ACHN (cell line): ENCODE data around the gene DGKD.

Experiments
- DNase-seq: peaks from one replicate; pipeline ENCODE4 v3.0.0-alpha.2; 2015
- in situ Hi-C: cut with HindIII; loops from 2 replicates; pipeline ENCODE4 v1.10.0; 2017; ENCODE audit warnings: low sequenced_read_pairs, low pct_ligation_motif_present, low pct_unique_long_range_greater_than_20kb

Gene DGKD

GRCh38 chr2:233447506-233448219 is 93.4 kb downstream of the DGKD start:
- in situ Hi-C loops: no loop called here

GRCh38 chr2:233448220-233448559 is 93.9 kb downstream of the DGKD start:
- in situ Hi-C loops: no loop called here
- peak; percentile 36 for DNase-seq

More at GRCh38 chr2:233447506-233448219, 93.4 kb downstream of the DGKD start:
- no peak for DNase-seq

- in situ Hi-C loops: no loop called here
- peak; percentile 41 for DNase-seq
Measured at GRCh38 chr2:233448575-233448974, 94.3 kb downstream of the DGKD start.

GRCh38 chr2:233449081-233449901 is 95.0 kb downstream of the DGKD start:
- in situ Hi-C loops: no loop called here
- DNase-seq: peak; percentile 34

GRCh38 chr2:233449921-233450863 is 95.9 kb downstream of the DGKD start:
- in situ Hi-C loops: no loop called here
- no peak for DNase-seq

- in situ Hi-C loops: no loop called here
- no peak for DNase-seq
Measured at GRCh38 chr2:233450864-233451575, 96.7 kb downstream of the DGKD start.

- no peak for DNase-seq
- in situ Hi-C loops: no loop called here
Measured at GRCh38 chr2:233451950-233452349, 97.7 kb downstream of the DGKD start.

- no peak for DNase-seq
- in situ Hi-C loops: no loop called here
Measured at GRCh38 chr2:233453111-233453915, 99.0 kb downstream of the DGKD start.

GRCh38 chr2:233453916-233454315 is 99.6 kb downstream of the DGKD start:
- no peak for DNase-seq
- in situ Hi-C loops: no loop called here

- no peak for DNase-seq
- in situ Hi-C loops: no loop called here
Measured at GRCh38 chr2:233455006-233455405, 100.7 kb downstream of the DGKD start.

- DNase-seq: no peak
- in situ Hi-C loops: no loop called here
Measured at GRCh38 chr2:233455491-233455890, 101.2 kb downstream of the DGKD start.

- in situ Hi-C loops: no loop called here
Measured at GRCh38 chr2:233456111-233456510, 101.8 kb downstream of the DGKD start.

GRCh38 chr2:233456934-233457333 is 102.6 kb downstream of the DGKD start:
- DNase-seq: no peak
- in situ Hi-C loops: no loop called here

More at GRCh38 chr2:233456111-233456510, 101.8 kb downstream of the DGKD start:
- DNase-seq: no peak

GRCh38 chr2:233457356-233457755 is 103.1 kb downstream of the DGKD start:
- no peak for DNase-seq
- in situ Hi-C loops: no loop called here

GRCh38 chr2:233458031-233458610 is 103.8 kb downstream of the DGKD start:
- in situ Hi-C loops: no loop called here
- DNase-seq: no peak

- in situ Hi-C loops: no loop called here
- DNase-seq: no peak
Measured at GRCh38 chr2:233458826-233459225, 104.5 kb downstream of the DGKD start.

- in situ Hi-C loops: no loop called here
- DNase-seq: no peak
Measured at GRCh38 chr2:233459426-233459825, 105.1 kb downstream of the DGKD start.
